ENCODE data around the gene OMG.
"Not testable (repeated sequence)": the region's sequence is repeated elsewhere in the genome, so short reads cannot be mapped to it uniquely, and the experiment has no call there.

DNA sequence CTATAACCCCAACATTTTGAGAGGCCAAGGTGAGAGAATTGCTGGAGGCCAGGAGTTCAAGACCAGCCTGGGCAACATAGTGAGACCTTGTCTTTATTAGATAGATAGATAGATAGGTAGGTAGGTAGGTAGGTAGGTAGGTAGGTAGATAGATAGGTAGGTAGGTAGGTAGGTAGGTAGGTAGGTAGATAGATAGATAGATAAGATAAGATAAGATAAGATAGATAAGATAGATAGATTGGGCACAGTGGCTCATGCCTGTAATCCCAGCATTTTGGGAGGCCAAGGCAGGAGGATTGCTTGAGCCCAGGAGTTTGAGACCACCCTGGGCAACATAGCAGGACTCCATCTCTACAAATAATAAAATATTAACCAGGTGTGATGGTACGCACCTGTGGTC lies 34.1 kb downstream of the OMG start:
- not testable (repeated sequence) for TF ChIP-seq CTCF (IDR thresholded peaks at IDR 0.05); EZH2 (IDR thresholded peaks at IDR 0.05; ENCODE audit: borderline replicate concordance, insufficient read depth, low read depth, low read length, poor library complexity, severe bottlenecking)

Measured in B cell (primary cell).